ENCODE data around the gene ARHGEF19.
"Not testable (repeated sequence)": the region's sequence is repeated elsewhere in the genome, so short reads cannot be mapped to it uniquely, and the experiment has no call there.

Gene ARHGEF19

DNA sequence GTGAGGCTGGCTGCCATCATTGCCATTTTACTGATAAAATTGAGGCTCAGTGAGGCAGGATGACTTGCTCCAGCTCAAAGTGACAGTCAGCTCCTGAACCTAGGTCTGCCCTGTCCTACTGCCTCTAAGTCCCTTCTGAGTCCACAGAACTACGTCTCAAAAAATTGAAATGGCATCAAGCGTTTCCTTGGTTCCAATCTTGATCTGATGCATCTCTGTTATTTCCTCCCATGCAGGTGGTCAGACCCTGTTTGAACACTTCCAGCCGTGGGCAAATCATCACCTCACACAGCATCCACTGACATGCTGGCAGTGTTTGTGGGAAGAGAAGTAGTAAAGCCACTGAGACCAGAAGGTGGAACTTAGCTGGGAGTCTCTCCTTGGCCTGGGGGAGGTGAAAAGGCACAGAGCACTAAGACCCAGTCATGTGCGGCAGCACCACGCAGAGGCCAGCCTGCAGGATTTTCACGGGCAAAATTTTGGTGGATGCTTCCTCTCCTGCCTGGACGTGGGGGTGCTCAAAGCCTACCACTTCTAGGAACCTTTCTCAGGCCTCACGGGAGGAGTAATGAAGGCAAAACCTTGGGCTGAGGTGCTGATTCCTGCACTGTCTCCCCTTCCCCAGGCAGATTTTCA is 32.3 kb upstream of the ARHGEF19 start:
- no peak for DNase-seq (ENCODE audit: low read depth)

DNA sequence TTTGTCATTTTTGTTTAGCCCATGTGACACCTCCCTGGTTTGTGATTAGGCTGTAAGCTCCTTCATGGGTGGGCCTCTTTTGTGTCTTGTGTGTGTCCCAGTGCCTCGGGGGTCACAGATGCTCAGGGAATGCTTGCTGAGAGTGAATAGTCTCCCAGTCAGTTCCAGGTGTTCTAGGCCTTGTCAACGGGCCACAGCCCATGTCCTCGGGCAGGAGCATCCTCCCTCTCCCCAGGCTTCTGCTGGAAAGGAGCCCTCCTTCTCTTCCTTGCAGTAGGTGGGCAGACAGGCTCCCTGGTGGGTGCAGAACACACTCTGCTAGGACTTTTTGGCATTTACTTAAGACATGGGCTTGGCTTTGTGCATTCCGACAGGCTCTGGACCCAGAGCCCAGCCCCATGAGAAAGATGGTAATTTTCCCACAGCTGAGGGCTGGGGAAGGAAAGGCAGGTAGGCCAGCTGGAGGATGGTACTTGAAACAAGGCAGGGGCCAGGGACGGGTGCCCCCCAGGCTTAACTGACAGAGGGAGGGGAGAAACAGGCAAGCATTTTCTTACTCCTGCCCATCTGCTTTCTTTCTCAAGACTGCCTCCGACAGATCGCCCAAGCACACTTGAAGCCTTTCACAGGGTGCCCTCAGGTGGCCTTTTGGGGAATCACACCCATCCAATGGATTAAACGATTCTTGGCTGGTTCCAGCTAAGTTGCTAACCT is 31.6 kb upstream of the ARHGEF19 start:
- DNase-seq (ENCODE audit: low read depth) = peak; percentile 60

DNA sequence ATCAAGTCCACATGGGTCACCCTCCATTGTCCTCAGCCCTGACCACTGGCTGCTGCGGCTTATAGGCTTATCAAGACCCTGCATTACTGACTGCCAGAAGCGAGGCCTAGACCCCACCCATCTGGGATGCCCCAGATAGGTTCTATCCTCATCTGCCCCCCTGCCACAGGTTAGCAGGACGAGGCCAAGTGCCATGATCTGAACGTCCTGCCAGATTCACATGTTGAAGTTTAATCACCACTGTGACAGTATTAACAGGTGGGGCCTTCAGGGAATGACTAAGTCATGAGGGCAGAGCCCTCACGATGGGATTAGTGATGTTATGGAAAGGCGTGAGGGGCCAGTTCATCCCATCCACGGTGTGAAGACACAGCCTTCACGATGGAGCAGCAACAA is 30.8 kb upstream of the ARHGEF19 start:
- DNase-seq (ENCODE audit: low read depth) = no peak

DNA sequence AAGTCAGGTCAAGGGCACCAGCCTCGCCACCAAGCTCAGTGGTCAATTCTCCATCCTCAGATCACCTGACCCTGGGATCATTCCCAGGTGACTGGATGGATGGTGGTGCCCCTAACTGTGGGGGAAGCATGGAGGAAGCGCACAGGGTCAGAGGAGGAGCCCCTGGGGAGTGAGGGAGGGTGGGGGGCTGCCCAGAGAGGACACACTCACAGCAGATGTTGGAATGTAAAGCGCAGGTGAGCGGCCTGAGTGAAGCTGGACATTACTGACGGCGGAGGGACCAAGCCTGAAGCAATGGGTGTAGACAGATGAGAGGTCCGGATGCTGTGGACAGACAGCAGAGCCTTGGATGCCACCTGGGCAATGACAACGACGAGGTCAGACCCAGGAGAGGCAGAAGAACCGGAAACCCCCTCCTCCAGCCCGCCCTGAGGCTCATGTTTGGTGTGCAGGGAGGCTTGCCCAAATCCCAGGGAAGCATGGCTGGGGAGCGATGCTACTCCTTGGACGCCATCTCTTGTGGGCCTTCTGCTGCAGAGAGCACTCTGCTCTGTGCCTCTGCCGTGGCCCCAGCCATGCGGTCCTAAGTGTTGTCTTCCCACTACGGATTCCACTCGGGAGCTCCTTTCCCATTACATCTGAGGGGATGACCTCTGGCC is 30.2 kb upstream of the ARHGEF19 start:
- DNase-seq (ENCODE audit: low read depth) = no peak

DNA sequence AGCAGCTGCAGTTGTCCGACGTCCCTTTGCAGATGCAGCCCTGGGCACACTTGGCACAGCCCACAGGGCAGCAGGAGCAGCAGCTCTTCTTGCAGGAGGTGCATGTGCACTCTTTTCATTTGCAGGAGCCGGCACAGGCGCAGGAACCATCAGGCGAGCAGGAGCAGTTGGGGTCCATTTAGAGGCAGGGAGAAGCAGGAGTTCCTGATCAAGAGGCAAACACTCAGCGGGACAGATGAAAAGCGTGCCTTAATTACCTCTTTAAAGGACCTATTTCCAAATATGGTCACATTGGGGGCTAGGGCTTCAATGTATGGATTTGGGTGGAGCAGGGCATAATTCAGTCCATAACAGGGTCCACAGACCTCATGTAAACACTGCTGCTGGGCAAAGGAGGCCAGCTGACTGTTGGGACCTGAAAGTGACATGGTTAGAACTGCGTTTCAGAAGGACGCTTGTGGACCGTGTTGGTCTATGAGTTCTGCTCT is 28.8 kb upstream of the ARHGEF19 start:
- no peak for DNase-seq (ENCODE audit: low read depth)

DNA sequence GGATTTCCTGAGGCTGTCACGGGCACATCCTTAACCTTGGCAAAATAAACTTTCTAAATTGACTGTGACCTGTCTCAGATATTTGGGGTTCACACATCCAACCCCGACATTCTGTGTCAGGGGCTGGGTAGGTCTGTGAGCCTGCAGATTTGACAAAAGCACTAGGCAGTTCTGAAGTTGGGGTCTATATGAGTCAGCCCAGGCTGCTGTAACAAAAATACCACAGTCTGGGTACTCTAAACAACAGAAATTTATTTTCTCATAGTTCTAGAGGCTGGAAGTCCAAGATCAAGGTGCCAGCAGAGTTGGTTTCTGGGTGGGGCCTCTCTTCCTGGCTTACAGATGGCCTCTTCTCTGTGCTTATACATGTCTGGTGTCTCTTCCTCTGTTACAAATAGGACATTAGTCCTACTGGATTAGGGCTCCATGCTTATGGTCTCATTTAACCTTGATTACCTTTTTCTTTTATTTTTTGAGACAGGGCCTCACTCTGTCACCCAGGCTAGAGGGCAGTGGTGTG is 27.6 kb upstream of the ARHGEF19 start:
- no peak for DNase-seq (ENCODE audit: low read depth)

DNA sequence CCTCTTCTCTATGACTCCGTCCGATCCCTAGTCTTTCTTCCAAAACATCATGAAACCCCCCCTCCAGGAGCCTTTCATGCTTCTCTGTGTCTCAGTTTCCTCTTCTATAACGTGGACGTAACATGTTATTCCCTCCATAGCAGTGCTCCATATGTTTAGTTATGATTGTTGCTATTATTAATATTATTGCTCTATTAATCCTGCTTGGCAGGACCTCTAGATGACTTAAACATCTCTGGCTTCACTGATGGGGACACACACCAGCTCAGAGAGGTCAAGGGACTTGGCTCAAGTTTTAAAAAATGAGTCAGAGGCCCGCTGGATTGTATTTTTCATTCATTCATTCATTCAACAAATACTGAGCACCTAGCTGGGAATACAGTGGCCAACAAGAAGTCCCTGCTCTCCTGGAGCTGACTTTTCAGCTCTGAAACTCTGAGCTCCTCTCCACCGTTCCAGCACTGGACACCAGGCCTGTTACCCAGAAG is 24.9 kb upstream of the ARHGEF19 start:
- no peak for DNase-seq (ENCODE audit: low read depth)

DNA sequence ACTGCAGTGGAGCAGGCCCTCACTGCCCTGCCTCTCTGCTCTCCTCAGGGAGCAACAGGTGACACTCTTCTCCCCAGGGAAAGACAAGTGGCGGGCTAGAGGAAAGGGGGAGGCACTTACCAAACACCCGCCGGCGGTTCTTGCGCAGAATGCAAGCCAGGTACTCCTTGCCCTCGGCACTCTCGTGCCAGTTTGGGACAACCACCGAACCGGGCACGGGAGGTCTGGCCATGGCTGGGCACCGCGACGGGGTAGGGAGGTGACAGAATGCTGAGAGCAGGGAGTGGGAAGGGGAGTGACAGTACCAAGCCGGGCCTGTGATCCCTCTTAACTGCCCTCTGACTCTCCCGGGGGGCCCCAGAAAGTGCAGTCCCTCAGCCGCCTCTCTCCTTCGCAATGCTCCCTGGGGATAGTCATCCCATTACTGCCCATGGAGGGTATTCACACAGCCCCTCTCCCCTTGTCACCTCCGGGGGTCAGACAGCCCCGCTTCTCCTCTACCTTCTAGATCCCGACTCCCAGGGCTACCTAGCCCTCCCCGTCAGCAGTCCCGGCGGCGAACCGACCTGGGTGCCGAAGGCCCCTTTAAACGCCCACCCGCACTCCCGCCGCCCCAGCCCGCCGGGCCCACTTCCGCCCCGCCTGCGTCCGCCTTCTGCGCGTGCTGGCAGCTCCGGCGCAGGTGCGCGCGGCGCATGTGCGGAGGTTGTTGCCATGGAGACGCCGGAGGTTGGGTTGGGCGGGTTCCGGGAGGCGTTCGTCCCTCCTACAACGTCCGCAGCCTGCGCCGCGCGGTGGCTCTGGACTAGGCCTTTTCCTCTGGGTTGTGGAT is 24.3 kb upstream of the ARHGEF19 start, which contains the start of gene CPLANE2:
Gene CPLANE2 (minus strand): TSS at position 673 of the 832 bp plus-strand sequence. CDS start 441 bp downstream, at position 232.
- peak; percentile 89 for DNase-seq (ENCODE audit: low read depth)

DNA sequence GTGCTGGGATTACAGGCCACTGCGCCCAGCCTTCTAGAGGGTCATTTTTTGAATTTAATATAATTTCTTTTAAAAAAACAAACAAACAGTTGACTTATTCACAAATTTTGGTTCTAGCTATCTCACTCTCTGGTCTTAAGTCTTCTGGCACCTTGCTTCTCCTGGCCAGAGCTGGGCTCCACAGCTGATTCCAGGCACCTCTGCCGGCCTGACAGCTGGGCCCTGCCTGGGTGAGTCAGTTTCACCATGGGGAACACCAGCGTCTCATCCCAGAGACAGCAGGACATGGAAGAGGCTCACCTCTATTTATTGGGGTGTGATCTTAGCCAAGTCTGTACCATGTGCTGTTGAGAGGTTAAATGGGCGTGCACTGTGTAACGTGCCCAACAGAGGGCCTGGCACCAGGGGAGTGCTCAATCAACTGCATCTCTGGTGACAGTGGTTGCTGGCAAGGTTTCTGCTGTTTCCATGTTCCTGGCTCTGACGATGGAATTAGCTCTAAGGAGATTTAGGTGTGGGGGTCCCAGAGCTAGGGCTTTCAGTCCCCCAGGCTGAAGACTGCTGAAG is 23.6 kb upstream of the ARHGEF19 start:
- DNase-seq (ENCODE audit: low read depth) = no peak

DNA sequence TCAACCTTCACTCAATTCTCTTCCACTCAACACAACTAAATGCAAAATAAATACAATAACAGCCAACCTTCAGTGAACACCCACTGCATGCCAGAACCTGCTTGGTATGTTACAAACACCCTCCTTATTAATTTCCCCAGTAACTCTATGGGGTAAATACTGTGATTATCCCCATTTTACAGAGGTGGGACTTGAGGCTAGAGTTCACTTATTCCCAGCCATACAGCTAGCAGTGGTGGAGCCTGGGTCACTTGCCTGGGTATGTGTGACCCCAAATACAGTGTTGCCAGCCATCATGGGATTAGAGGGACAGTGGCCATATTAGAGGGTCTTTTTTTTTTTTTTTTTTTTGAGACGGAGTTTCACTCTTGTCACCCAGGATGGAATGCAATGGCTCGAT is 22.9 kb upstream of the ARHGEF19 start:
- no peak for DNase-seq (ENCODE audit: low read depth)

DNA sequence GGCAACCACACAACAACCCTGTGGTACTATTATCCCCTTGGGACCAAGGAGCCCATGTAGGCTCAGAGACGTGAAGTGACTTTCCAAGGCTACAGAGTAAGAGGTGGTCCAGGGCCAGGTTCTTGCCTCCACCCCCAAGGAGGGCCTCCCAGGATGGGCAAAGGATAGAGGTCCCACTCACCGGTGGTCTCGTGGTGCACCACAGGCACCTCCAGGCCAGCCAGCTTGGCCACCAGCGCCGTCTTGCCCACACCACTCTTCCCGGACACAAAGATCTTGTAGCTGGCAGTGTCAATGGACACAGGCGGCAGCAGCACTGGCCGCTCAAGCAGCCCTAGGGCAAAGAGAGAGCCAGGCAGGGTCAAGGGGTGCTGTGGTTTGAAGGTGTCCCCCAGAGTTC is 21.0 kb upstream of the ARHGEF19 start:
- DNase-seq (ENCODE audit: low read depth) = no peak

DNA sequence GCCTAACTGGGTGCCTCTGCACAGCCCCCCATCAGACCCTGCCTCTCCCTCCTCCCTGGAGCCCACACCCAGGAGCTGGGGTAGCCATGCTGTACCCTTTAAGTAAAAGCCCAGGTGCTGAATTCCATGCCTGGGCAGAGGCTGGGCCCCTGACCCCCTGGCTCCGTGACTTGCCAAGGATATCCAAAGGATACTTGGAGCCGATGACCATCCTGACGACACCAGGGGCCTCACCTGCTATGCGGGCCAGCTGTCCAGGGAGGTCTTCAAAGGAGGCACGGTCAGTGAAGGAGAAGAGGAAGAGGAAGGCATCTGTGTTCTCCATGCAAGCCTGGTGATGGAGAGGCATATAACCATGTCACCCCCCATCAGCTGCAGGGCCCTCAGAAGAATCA is 19.9 kb upstream of the ARHGEF19 start:
- no peak for DNase-seq (ENCODE audit: low read depth)

DNA sequence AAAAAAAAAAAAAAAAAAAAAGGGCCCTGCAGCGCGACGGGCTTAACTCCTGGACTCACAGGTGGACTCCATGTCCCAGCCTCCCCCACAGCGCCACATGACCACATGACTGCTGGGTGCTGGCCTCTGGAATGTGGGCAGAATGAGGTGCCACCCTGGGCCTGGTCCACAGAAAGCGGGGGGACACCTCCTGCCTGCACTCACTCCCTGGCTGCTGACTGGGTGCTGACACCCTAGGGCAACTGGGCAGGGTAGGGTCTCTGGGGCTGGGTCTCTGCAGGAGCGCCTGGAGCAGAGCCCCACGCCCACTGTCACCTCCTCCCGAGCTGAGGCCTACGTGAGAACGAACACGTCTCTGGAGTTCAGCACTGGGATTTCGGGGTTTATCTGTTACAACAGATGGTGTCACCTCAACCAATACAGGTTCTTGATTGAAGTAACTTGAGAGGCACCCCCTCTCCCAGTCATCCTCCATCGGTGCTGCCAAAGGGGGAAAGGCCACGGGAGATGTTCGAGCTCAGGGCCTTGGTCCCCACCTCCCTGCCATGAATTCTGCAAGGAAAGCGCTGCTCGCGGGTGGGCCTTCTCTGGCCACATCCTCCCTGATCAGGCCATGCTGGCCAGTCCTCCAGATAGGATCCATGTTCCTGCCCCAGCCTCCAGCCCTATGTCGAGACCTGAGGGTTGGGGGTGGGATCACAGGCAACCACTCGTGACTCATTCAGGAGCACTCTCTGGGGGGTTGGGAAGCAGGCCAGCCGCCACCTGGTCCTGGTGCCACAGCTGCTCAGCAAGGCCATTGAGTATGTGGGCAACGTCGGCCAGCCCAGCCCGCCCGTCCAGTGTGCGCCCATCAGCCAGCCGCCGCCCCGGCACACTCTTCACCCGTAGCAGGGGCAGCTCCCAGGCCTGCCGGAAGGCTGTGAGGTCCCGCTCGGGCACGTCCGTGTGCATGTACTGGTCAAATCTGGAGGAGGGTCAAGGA is 19.2 kb upstream of the ARHGEF19 start:
- no peak for DNase-seq (ENCODE audit: low read depth)

DNA sequence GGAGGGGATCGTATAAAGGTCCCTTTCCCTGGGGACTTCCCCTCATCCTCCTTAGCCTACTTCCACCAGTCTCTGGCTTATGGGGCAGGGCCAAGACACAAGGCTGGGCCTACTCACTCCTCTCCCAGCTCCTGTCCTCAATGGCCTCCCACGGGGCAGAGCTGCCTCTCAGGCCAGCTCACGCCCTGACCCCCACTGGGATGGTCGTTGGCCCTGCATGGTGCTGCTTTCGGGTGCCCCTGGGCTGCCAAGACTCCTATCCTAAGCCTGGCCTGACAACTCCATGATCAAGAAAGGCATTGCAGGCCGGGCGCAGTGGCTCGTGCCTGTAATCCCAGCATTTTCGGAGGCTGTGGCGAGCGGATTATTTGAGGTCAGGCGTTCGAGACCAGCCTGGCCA is 18.3 kb upstream of the ARHGEF19 start:
- no peak for DNase-seq (ENCODE audit: low read depth)

DNA sequence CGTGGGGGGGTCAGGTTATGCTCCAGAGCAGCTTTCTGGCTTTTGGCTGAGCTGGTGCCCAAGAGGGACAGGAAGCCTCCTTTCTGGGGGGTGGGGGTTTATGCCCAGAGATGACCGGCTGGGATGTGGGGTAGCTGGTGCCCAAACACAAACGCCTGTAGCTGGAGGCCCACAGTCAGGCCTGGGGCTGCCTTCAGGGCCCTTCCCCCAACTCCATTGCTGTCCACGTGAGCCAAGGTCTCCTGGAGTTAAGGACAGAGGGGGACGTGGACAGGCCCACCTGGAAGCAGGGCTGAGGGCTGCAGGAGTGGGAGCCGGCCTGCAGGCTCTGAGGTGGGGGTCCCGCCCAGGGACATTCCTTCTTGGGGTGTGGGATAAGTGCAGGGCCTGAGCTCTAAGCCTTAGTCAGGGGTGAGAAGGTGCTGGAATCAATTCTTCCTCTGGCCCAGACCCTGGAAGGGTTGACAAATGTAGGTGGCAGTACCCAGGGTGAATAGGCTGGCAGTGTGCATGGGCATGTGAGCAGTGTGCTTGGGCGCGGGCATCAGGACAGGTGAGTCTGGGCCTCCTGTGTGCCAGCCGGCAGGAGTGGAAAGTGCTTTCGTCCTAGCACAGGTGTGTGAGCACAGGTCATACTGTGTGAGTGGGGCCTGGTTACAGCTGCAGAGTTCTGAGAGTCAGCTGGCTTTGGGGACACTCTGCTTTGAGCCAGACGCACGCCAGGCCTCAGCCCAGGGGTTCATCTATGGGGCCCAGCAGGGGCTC is 17.7 kb upstream of the ARHGEF19 start:
- no peak for DNase-seq (ENCODE audit: low read depth)

DNA sequence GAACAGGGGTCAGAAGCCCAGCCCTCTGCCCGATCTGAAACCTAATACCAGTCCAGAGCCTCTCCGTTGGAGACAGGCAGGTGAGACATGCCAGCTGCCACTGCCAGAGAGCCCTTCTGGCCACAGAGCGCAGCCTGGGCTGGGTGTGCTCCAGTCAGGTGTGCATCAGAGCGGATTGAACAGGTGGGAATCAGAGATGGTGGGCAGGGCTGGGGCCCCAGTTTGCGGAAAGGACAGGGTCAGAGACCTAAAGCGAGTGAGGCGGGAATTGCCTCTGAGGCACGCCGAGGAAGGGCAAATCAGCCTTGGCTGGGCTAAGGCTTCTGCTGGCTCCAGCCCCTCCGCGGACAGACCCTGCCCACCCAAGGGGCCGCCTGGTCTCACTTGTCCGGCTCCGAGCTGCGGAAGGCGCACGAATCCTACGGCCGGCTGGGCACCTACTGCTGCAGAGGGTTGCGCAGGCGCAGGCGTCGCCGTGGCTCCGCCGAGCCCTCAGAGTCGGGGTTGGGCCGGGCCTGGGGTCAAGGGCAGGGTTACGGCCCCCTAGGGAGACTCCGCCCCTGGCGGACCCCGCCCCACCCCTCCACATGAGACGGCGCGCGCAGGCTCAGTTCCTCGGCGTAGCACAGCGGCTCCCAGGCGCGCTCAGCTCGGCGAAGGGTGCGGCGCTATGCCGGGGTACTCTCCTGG is 14.2 kb upstream of the ARHGEF19 start:
- DNase-seq (ENCODE audit: low read depth) = no peak

DNA sequence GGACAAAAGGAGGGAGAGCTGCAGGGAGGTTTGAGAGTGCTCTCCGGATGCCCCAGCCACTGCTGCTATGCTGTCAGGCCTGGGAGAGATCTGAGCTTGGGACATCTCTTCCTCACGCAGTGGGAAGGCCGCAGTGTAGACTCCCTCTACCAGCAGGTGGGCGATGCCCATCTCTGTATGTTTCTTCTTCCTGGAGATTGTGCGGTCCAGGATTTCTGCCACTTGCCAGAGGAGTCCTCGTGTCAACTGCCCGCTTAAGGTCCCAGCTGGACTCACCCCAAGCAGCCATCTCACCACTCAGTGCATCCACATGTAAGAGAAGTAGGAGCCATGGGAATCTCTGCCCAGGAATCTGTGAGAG is 13.7 kb upstream of the ARHGEF19 start:
- DNase-seq (ENCODE audit: low read depth) = no peak

DNA sequence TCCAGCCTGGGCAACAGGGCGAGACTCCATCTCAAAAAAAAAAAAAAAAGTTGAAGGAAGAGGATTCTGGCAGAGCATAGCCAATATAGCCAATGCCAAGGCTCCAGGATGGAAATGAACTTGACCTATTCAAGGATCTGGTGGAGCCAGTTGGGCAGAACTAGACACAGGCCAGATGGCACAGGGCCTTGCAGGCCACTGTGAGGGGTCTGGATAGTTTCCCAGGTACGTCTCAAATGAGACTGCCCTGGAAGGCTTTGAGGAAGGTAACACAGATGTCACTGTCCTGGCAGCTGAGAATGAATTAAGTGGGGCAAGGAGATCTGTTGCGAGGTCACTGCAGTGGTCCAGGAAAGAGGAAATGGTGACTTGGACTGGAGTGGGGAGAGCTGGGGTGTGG is 12.0 kb upstream of the ARHGEF19 start:
- DNase-seq (ENCODE audit: low read depth) = no peak

DNA sequence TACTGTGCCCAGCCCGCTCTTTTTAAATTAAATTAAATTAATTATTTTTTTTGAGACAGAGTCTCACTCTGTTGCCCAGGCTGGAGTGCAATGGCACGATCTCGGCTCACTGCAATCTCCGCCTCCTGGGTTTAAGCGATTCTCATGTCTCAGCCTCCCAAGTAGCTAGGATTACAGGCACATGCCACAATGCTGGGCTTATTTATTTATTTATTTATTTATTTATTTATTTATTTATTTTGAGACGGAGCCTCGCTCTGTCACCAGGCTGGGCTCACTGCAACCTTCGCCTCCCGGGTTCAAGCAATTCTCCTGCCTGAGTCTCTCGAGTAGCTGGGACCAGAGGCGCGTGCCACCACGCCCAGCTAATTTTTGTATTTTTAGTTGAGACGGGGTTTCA is 10.3 kb upstream of the ARHGEF19 start:
- not testable (repeated sequence) for DNase-seq (ENCODE audit: low read depth)
